Caco-2 (cell line): ENCODE data around the gene PTGES2. TPM values are rescaled to one million over a fixed set of nuclear protein-coding genes. Genes with fewer than 3 reads are reported as not detected.

ENCODE experiments used
- BruUV-seq: library from RNA; stranded (reverse); fragments of 400-500 nt; replicated peaks from 2 replicates; lab custom pipeline; 2021; lab: Mats Ljungman, UMichigan
- CTCF ChIA-PET: fragments of 300-600 bp; sonication (Branson Sonifier 250); formaldehyde crosslinking; loops from one replicate; lab custom pipeline; 2022; ENCODE audit warnings: antibody characterized with exemption; lab: Charles Lee
- POLR2A ChIA-PET: fragments of 300-600 bp; sonication (Branson Sonifier 250); formaldehyde crosslinking; loops from one replicate; lab custom pipeline; 2022; ENCODE audit warnings: antibody characterized with exemption; lab: Charles Lee
- DNase-seq, 2 experiments: peaks; one replicate each; pipeline versions ENCODE4 v3.0.0 to v3.0.0-alpha.2; 2020 to 2022
- H3K27me3 ChIP-seq: replicated peaks from 2 replicates; pipeline ENCODE4 v1.6.0; 2011; ENCODE audit warnings: low read length; ENCODE audit not compliant: control insufficient read depth, insufficient read depth
- H3K36me3 ChIP-seq: 2 replicates; pipeline ENCODE4 v1.5.1; 2011; ENCODE audit warnings: low read length; ENCODE audit not compliant: control insufficient read depth, insufficient read depth
- H3K4me1 ChIP-seq: fragments of 250-450 bp; sonication (Bioruptor Pico); 2 replicates; pipeline ENCODE4 v1.5.1; 2020; ENCODE audit warnings: mild to moderate bottlenecking
- H3K4me3 ChIP-seq: 2 replicates; pipeline ENCODE4 v1.5.1; 2011; ENCODE audit warnings: low read depth, mild to moderate bottlenecking, control low read depth, low read length
- H3K9me3 ChIP-seq: fragments of 250-450 bp; sonication (Bioruptor Pico); 2 replicates; pipeline ENCODE4 v1.5.1; 2020; ENCODE audit warnings: mild to moderate bottlenecking, moderate library complexity
- H3K27ac Mint-ChIP-seq: one replicate; pipeline ENCODE4 v1.8.0; 2022; ENCODE audit warnings: mixed read lengths; ENCODE audit not compliant: unreplicated experiment
- H3K27me3 Mint-ChIP-seq: one replicate; pipeline ENCODE4 v1.8.0; 2022; ENCODE audit warnings: mixed read lengths; ENCODE audit not compliant: insufficient read depth, unreplicated experiment
- H3K36me3 Mint-ChIP-seq: one replicate; pipeline ENCODE4 v1.8.0; 2022; ENCODE audit warnings: mild to moderate bottlenecking, mixed read lengths; ENCODE audit not compliant: insufficient read depth, unreplicated experiment
- H3K4me1 Mint-ChIP-seq: one replicate; pipeline ENCODE4 v1.8.0; 2022; ENCODE audit warnings: low read depth, mixed read lengths; ENCODE audit not compliant: unreplicated experiment
- H3K4me3 Mint-ChIP-seq: one replicate; pipeline ENCODE4 v1.8.0; 2022; ENCODE audit warnings: mild to moderate bottlenecking, moderate library complexity, mixed read lengths; ENCODE audit not compliant: unreplicated experiment
- H3K9me3 Mint-ChIP-seq: one replicate; pipeline ENCODE4 v1.8.0; 2022; ENCODE audit warnings: mixed read lengths; ENCODE audit not compliant: unreplicated experiment
- CTCF ChIP-seq, 2 experiments: fragments of 200-600 bp in 1 of 2; IDR thresholded peaks; 1 replicate in 1 of 2; 2 replicates in 1 of 2; pipeline versions ENCODE4 v1.5.1 to v1.8.0; 2011 to 2022; ENCODE audit warnings: antibody characterized with exemption in 1 of 2, control low read depth in 1 of 2, inconsistent platforms in 1 of 2, low read depth in 1 of 2, low read length in 1 of 2, mild to moderate bottlenecking in 1 of 2, moderate library complexity in 1 of 2; ENCODE audit not compliant: insufficient read depth in 1 of 2, severe bottlenecking in 1 of 2, unreplicated experiment in 1 of 2
- intact Hi-C: fragments of 100-400 bp; cut with micrococcal nuclease; formaldehyde crosslinking; loops from one replicate; pipeline ENCODE4 v1.10.0; 2022; ENCODE audit not compliant: unreplicated experiment
- total RNA-seq: library from RNA; stranded (reverse); gene quantifications from 2 replicates; pipeline ENCODE4 v1.2.3, GENCODE V29; 2022

Gene PTGES2
- total RNA-seq, 1 experiment from 2014 or later = 123 TPM

DNA sequence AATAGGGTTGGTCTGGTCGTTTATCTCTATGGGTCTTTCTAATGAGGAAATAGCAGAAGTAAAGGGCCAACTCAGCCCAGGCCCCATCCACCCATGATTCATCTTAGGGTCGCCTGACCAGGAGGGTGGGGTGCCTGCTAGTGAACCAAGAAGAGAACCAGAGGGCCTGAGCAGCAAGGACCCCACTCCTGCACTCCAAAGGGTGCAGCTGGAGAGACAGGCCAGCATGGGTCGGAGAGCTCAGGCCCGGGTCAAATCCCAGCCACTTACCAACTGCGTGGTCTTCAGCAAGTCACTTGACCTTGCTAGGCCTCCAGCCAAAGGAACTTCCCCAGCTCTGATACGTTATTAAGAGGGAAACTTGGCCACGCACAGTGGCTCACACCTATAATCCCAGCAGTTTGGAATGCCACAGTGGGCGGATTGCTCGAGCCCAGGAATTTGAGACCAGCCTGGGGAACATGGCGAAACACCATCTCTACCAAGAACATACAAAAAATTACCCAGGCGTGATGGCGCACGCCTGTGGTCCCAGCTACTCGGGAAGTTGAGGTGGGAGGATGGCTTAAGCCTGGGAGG is 36.9 kb upstream of the PTGES2 start:
- no peak overlapping the region for H3K27ac Mint-ChIP-seq
- H3K4me3 ChIP-seq = no peak overlapping the region
- H3K4me1 Mint-ChIP-seq = no peaks in the 10 kb centered on the region
- H3K27me3 Mint-ChIP-seq = no peaks in the 10 kb centered on the region
- no TSS peak for BruUV-seq
- ChIA-PET CTCF (no interaction called here), POLR2A (no interaction called here)
- peaks cover 2% of the 10 kb centered on the region for H3K36me3 ChIP-seq
- H3K9me3 Mint-ChIP-seq = no peaks in the 10 kb centered on the region
- DNase-seq = no peak
- peaks cover 65% of the 10 kb centered on the region for H3K36me3 Mint-ChIP-seq
- no peaks in the 10 kb centered on the region for H3K27me3 ChIP-seq
- TF ChIP-seq CTCF (IDR thresholded peaks at IDR 0.05; ENCODE audit: insufficient read depth in 1 of 2, low read depth in 1 of 2, low read length in 1 of 2, severe bottlenecking in 1 of 2, unreplicated experiment in 1 of 2) = no peak
- peaks cover 6% of the 10 kb centered on the region; the same call in 1 of the 2 replicates for H3K4me1 ChIP-seq
- intact Hi-C loops = no loop called here
- no peak overlapping the region for H3K4me3 Mint-ChIP-seq
- no peaks in the 10 kb centered on the region for H3K9me3 ChIP-seq

GRCh38 chr9:128163523-128164306 is 36.2 kb upstream of the PTGES2 start:
- BruUV-seq = no TSS peak
- intact Hi-C loops = no loop called here
- Mint-ChIP-seq H3K36me3 (peaks cover 60% of the 10 kb centered on the region), H3K9me3 (no peaks in the 10 kb centered on the region), H3K4me3 (no peak overlapping the region), H3K27ac (no peak overlapping the region), H3K4me1 (no peaks in the 10 kb centered on the region), H3K27me3 (no peaks in the 10 kb centered on the region)
- H3K36me3 ChIP-seq = peaks cover 2% of the 10 kb centered on the region
- CTCF ChIA-PET = no interaction called here
- POLR2A ChIA-PET = no interaction called here
- H3K4me1 ChIP-seq = peaks cover 8% of the 10 kb centered on the region; the same call in 1 of the 2 replicates
- no peak overlapping the region for H3K4me3 ChIP-seq
- no peak for TF ChIP-seq CTCF (IDR thresholded peaks at IDR 0.05; ENCODE audit: insufficient read depth in 1 of 2, low read depth in 1 of 2, low read length in 1 of 2, severe bottlenecking in 1 of 2, unreplicated experiment in 1 of 2)
- DNase-seq = no peak
- no peaks in the 10 kb centered on the region for H3K27me3 ChIP-seq
- no peaks in the 10 kb centered on the region for H3K9me3 ChIP-seq

DNA sequence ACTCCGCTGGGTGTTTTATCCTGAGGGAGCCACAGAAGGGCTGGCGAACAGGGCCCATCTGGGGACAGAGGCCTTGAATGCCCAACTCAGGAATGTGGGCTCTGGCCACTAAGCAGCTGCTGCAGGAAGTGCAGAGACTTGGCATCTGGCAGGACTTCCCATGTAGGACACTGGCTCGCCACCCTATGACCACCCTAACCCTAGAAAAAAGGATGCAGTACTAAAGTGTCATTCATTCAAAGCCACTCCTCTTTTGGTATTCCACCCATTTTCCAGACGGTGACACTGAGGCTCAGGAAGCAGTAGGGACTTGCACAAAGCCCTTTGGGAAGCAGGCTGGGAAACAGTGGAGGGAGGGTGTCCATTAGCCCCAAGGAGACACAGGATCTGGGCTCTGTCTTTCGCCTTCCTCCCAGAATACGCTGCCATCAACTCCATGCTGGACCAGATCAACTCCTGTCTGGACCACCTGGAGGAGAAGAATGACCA is 35.5 kb upstream of the PTGES2 start:
- Mint-ChIP-seq H3K4me1 (no peaks in the 10 kb centered on the region), H3K36me3 (peaks cover 53% of the 10 kb centered on the region), H3K9me3 (no peaks in the 10 kb centered on the region), H3K4me3 (no peak overlapping the region), H3K27ac (no peak overlapping the region), H3K27me3 (no peaks in the 10 kb centered on the region)
- ChIA-PET CTCF (no interaction called here), POLR2A (no interaction called here)
- no peak for DNase-seq
- Histone ChIP-seq H3K36me3 (peaks cover 2% of the 10 kb centered on the region), H3K4me1 (peaks cover 8% of the 10 kb centered on the region; the same call in 1 of the 2 replicates), H3K9me3 (no peaks in the 10 kb centered on the region), H3K4me3 (no peak overlapping the region), H3K27me3 (no peaks in the 10 kb centered on the region)
- intact Hi-C loops = no loop called here
- no peak for TF ChIP-seq CTCF (IDR thresholded peaks at IDR 0.05; ENCODE audit: insufficient read depth in 1 of 2, low read depth in 1 of 2, low read length in 1 of 2, severe bottlenecking in 1 of 2, unreplicated experiment in 1 of 2)
- BruUV-seq = no TSS peak
